GM23338 (cell line): Measurements from ENCODE around the gene SLC9A9. TPM values are rescaled to one million over a fixed set of nuclear protein-coding genes. Genes with fewer than 3 reads are reported as not detected.
A peak's percentile ranks its signal among the peaks of the same experiment; 100 is the strongest.

ENCODE experiments used
- ATAC-seq: fragments of 200-7000 bp; cut with Tn5 transposase; 3 replicates; pipeline ENCODE4 v1.9.1; 2020
- DNase-seq: peaks from one replicate; pipeline ENCODE4 v3.0.0-alpha.2; 2015; ENCODE audit warnings: low spot score
- H2AFZ ChIP-seq: fragments of 200-600 bp; sonication (generic); 2 replicates; pipeline ENCODE4 v1.8.0; 2016; ENCODE audit warnings: antibody characterized with exemption, mild to moderate bottlenecking, moderate library complexity
- H3F3A ChIP-seq: fragments of 200-600 bp; sonication (generic); replicated peaks from 2 replicates; pipeline ENCODE4 v1.8.0; 2017; ENCODE audit warnings: antibody characterized with exemption, mixed run types, low read depth
- H3K27ac ChIP-seq: fragments of 200-600 bp; sonication (generic); 2 replicates; pipeline ENCODE4 v1.6.1; 2016; ENCODE audit warnings: low read depth
- H3K27me3 ChIP-seq: fragments of 200-600 bp; sonication (generic); 2 replicates; pipeline ENCODE4 v1.8.0; 2016; ENCODE audit warnings: mild to moderate bottlenecking, mixed run types, moderate library complexity; ENCODE audit not compliant: insufficient read depth
- H3K36me3 ChIP-seq: fragments of 200-600 bp; sonication (generic); 2 replicates; pipeline ENCODE4 v1.8.0; 2016; ENCODE audit warnings: mild to moderate bottlenecking; ENCODE audit not compliant: insufficient read depth
- H3K4me1 ChIP-seq: fragments of 200-600 bp; sonication (generic); 2 replicates; pipeline ENCODE4 v1.8.0; 2016; ENCODE audit warnings: mild to moderate bottlenecking, moderate library complexity; ENCODE audit not compliant: insufficient read depth
- H3K4me2 ChIP-seq: fragments of 200-600 bp; sonication (generic); 2 replicates; pipeline ENCODE4 v1.7.1; 2017; ENCODE audit warnings: mixed run types
- H3K4me3 ChIP-seq: fragments of 200-600 bp; sonication (generic); 2 replicates; pipeline ENCODE4 v1.6.1; 2016; ENCODE audit warnings: mixed run types
- H3K79me2 ChIP-seq: fragments of 200-600 bp; sonication (generic); replicated peaks from 2 replicates; pipeline ENCODE4 v1.8.0; 2017; ENCODE audit warnings: mild to moderate bottlenecking; ENCODE audit not compliant: insufficient read depth
- H3K9me2 ChIP-seq: fragments of 200-600 bp; sonication (generic); 2 replicates; pipeline ENCODE4 v1.8.0; 2017; ENCODE audit not compliant: insufficient read depth
- H4K20me1 ChIP-seq: fragments of 200-600 bp; sonication (generic); replicated peaks from 2 replicates; pipeline ENCODE4 v1.8.0; 2017; ENCODE audit warnings: mild to moderate bottlenecking; ENCODE audit not compliant: insufficient read depth
- H3K27ac Mint-ChIP-seq: 2 replicates; pipeline ENCODE4 v1.8.0; 2020; ENCODE audit warnings: inconsistent platforms, mild to moderate bottlenecking, moderate library complexity, mixed read lengths
- H3K27me3 Mint-ChIP-seq: 3 replicates; pipeline ENCODE4 v1.8.0; 2022; ENCODE audit warnings: low read depth, mild to moderate bottlenecking, moderate library complexity, mixed read lengths, inconsistent platforms; ENCODE audit not compliant: insufficient read depth, poor library complexity
- H3K36me3 Mint-ChIP-seq: 3 replicates; pipeline ENCODE4 v1.8.0; 2021; ENCODE audit warnings: low read depth, mild to moderate bottlenecking, inconsistent platforms, moderate library complexity, mixed read lengths
- H3K4me1 Mint-ChIP-seq: 3 replicates; pipeline ENCODE4 v1.8.0; 2020; ENCODE audit warnings: mild to moderate bottlenecking, inconsistent platforms, mixed read lengths
- H3K4me3 Mint-ChIP-seq: 3 replicates; pipeline ENCODE4 v1.8.0; 2021; ENCODE audit warnings: moderate library complexity, mild to moderate bottlenecking, inconsistent platforms, mixed read lengths
- H3K9me3 Mint-ChIP-seq: 3 replicates; pipeline ENCODE4 v1.8.0; 2020; ENCODE audit warnings: moderate library complexity, mild to moderate bottlenecking, inconsistent platforms, mixed read lengths
- CREB1 ChIP-seq: fragments of 250-450 bp; sonication (Bioruptor Pico); IDR thresholded peaks from 2 replicates; pipeline ENCODE4 v1.5.0; 2020; ENCODE audit warnings: low read depth, mild to moderate bottlenecking, moderate library complexity
- CTCF ChIP-seq, 2 experiments: fragments of 200-600 bp in 1 of 2; sonication (generic) in 1 of 2; conservative IDR thresholded peaks; 2 replicates each; pipeline versions ENCODE4 v1.5.1 to v1.6.1; 2016 to 2017; ENCODE audit warnings: antibody characterized with exemption in 2 of 2, low read depth in 2 of 2, mild to moderate bottlenecking in 2 of 2, moderate library complexity in 1 of 2
- EZH2 ChIP-seq: fragments of 200-600 bp; sonication (generic); IDR thresholded peaks from one replicate; pipeline ENCODE4 v1.8.0; 2017; ENCODE audit warnings: antibody characterized with exemption, mild to moderate bottlenecking, low read depth; ENCODE audit not compliant: unreplicated experiment
- JUNB ChIP-seq: IDR thresholded peaks from one replicate; pipeline ENCODE4 v1.6.1; 2016; ENCODE audit warnings: antibody characterized with exemption; ENCODE audit not compliant: unreplicated experiment
- NANOG ChIP-seq: IDR thresholded peaks from 2 replicates; pipeline ENCODE4 v1.6.1; 2016; ENCODE audit warnings: antibody characterized with exemption, borderline replicate concordance
- POLR2AphosphoS5 ChIP-seq: IDR thresholded peaks from 2 replicates; pipeline ENCODE4 v1.6.1; 2016; ENCODE audit warnings: antibody characterized with exemption, low read depth
- ZNF114 ChIP-seq: fragments of 250-450 bp; sonication (Bioruptor Pico); IDR thresholded peaks from 2 replicates; pipeline ENCODE4 v1.5.0; 2020; ENCODE audit warnings: mild to moderate bottlenecking, moderate library complexity
- ZNF331 ChIP-seq: fragments of 250-450 bp; sonication (Bioruptor Pico); IDR thresholded peaks from 2 replicates; pipeline ENCODE4 v1.5.0; 2020; ENCODE audit warnings: low read depth, mild to moderate bottlenecking, moderate library complexity
- polyA plus RNA-seq: library from polyadenylated mRNA; unstranded; fragments of >200 nt; fragmentation: Nextera tagmentation; extraction: Ambion mirVana; gene quantifications from 2 replicates; pipeline ENCODE4 v1.2.1, GENCODE V29; 2016
- total RNA-seq: library from RNA; depleted of rRNA; stranded (reverse); fragments of >200 nt; shearing (Covaris generic); gene quantifications from 2 replicates; pipeline ENCODE4 v1.2.3, GENCODE V29; 2014
- TF ChIP-seq, protein P1 (sequence below): IDR thresholded peaks from one replicate; pipeline ENCODE4 v1.6.1; 2018; ENCODE audit warnings: antibody characterized with exemption; ENCODE audit not compliant: unreplicated experiment
- TF ChIP-seq, protein P2 (sequence below): IDR thresholded peaks from 2 replicates; pipeline ENCODE4 v1.6.1; 2016; ENCODE audit warnings: antibody characterized with exemption

SLC9A9 gene
- total and polyA plus RNA-seq, 2 experiments from 2014 or later, result 1.3 to 1.6 TPM

DNA sequence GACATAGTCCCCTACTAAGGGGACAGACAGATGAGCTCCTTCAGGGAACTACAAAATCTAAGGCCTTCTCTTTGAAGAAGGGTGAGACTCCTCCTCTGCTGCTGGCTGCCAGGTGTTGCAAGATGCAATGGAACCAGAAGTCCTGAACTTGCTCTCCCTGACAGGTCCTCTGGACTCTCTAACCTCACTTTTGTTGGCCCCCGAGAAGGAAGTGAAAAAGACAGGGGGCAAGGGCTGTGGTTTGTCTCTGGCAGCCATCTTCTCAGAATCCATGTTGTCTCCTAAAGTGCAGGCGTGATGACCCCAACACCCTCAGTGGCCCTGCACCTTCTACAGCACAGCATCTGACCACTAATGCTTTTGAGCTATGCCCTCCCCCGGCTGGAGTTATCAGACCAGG is 436.2 kb downstream of the SLC9A9 start:
- Histone ChIP-seq H2AFZ (no peak overlapping the region), H3K36me3 (no peaks in the 10 kb centered on the region), H3K9me2 (0 out of 2 replicates have a peak, but pooled peaks cover 13% of the 10 kb centered on the region), H3K4me2 (no peak overlapping the region), H3K27ac (no peak overlapping the region), H4K20me1 (no peaks in the 10 kb centered on the region), H3F3A (no peaks in the 10 kb centered on the region), H3K4me3 (no peak overlapping the region), H3K79me2 (no peaks in the 10 kb centered on the region), H3K27me3 (no peaks in the 10 kb centered on the region), H3K4me1 (peaks cover 26% of the 10 kb centered on the region)
- peaks cover 31% of the 10 kb centered on the region for H3K4me1 Mint-ChIP-seq
- peaks cover 7% of the 10 kb centered on the region for H3K27me3 Mint-ChIP-seq
- DNase-seq, result no peak
- no peak overlapping the region for H3K27ac Mint-ChIP-seq
- H3K36me3 Mint-ChIP-seq, result no peaks in the 10 kb centered on the region
- TF ChIP-seq, protein P1, sequence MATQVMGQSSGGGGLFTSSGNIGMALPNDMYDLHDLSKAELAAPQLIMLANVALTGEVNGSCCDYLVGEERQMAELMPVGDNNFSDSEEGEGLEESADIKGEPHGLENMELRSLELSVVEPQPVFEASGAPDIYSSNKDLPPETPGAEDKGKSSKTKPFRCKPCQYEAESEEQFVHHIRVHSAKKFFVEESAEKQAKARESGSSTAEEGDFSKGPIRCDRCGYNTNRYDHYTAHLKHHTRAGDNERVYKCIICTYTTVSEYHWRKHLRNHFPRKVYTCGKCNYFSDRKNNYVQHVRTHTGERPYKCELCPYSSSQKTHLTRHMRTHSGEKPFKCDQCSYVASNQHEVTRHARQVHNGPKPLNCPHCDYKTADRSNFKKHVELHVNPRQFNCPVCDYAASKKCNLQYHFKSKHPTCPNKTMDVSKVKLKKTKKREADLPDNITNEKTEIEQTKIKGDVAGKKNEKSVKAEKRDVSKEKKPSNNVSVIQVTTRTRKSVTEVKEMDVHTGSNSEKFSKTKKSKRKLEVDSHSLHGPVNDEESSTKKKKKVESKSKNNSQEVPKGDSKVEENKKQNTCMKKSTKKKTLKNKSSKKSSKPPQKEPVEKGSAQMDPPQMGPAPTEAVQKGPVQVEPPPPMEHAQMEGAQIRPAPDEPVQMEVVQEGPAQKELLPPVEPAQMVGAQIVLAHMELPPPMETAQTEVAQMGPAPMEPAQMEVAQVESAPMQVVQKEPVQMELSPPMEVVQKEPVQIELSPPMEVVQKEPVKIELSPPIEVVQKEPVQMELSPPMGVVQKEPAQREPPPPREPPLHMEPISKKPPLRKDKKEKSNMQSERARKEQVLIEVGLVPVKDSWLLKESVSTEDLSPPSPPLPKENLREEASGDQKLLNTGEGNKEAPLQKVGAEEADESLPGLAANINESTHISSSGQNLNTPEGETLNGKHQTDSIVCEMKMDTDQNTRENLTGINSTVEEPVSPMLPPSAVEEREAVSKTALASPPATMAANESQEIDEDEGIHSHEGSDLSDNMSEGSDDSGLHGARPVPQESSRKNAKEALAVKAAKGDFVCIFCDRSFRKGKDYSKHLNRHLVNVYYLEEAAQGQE, result no peak
- TF ChIP-seq ZNF114 (CRISPR knock-in tag), result no peak
- TF ChIP-seq NANOG, result no peak
- H3K9me3 Mint-ChIP-seq, result no peaks in the 10 kb centered on the region; the same call in 2 of the 3 replicates
- ATAC-seq, result no peak
- H3K4me3 Mint-ChIP-seq, result no peak overlapping the region

GRCh38 chr3:143410259-143410658 is 438.0 kb downstream of the SLC9A9 start:
- no peak overlapping the region for H3K27ac Mint-ChIP-seq
- peaks cover 7% of the 10 kb centered on the region for H3K27me3 Mint-ChIP-seq
- peaks cover 31% of the 10 kb centered on the region for H3K4me1 Mint-ChIP-seq
- no peak overlapping the region for H3K4me3 ChIP-seq
- H3K79me2 ChIP-seq, result no peaks in the 10 kb centered on the region
- no peaks in the 10 kb centered on the region for H3K36me3 ChIP-seq
- ATAC-seq (no peak), DNase-seq (no peak)
- H3K4me2 ChIP-seq, result peak overlapping the region; percentile 17; the same call in 1 of the 2 replicates
- H3K4me3 Mint-ChIP-seq, result no peak overlapping the region
- H3K9me2 ChIP-seq, result no peaks in the 10 kb centered on the region
- no peaks in the 10 kb centered on the region for H3K36me3 Mint-ChIP-seq
- no peaks in the 10 kb centered on the region for H3K27me3 ChIP-seq
- no peaks in the 10 kb centered on the region for H3K9me3 Mint-ChIP-seq
- H2AFZ ChIP-seq, result no peak overlapping the region
- H3F3A ChIP-seq, result no peaks in the 10 kb centered on the region
- no peak overlapping the region for H3K27ac ChIP-seq
- H4K20me1 ChIP-seq, result no peaks in the 10 kb centered on the region
- peaks cover 26% of the 10 kb centered on the region for H3K4me1 ChIP-seq
- no peak for TF ChIP-seq NANOG
- TF ChIP-seq JUNB, result no peak
- TF ChIP-seq, protein P2, sequence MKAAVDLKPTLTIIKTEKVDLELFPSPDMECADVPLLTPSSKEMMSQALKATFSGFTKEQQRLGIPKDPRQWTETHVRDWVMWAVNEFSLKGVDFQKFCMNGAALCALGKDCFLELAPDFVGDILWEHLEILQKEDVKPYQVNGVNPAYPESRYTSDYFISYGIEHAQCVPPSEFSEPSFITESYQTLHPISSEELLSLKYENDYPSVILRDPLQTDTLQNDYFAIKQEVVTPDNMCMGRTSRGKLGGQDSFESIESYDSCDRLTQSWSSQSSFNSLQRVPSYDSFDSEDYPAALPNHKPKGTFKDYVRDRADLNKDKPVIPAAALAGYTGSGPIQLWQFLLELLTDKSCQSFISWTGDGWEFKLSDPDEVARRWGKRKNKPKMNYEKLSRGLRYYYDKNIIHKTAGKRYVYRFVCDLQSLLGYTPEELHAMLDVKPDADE, result no peak
- TF ChIP-seq, protein P1, result no peak
- no peak for TF ChIP-seq POLR2AphosphoS5
- no peak for TF ChIP-seq CREB1 (CRISPR knock-in tag)
- no peak for TF ChIP-seq ZNF331 (CRISPR knock-in tag)
- TF ChIP-seq CTCF (conservative IDR thresholded peaks at IDR 0.05; ENCODE audit: low read depth in 2 of 2), result no peak
- TF ChIP-seq EZH2, result no peak
